HG02973 (cell line): ENCODE data around the gene DNAL4.

ENCODE experiments used
- ATAC-seq: cut with Tn5 transposase; IDR thresholded peaks from one replicate; pipeline ENCODE4 v1.9.1; 2021; ENCODE audit warnings: moderate library complexity; ENCODE audit not compliant: unreplicated experiment

The DNAL4 gene

GRCh38 chr22:38788021-38788816 lies 5.7 kb downstream of the DNAL4 start:
- ATAC-seq, result no peak

- ATAC-seq, result no peak
These were observed 7.3 kb downstream of the DNAL4 start for GRCh38 chr22:38786631-38787030.

- ATAC-seq, result no peak
These were observed 9.1 kb downstream of the DNAL4 start for GRCh38 chr22:38784856-38785255.

- no peak for ATAC-seq
These were observed 9.9 kb downstream of the DNAL4 start for GRCh38 chr22:38784035-38784434.

GRCh38 chr22:38783095-38783615 lies 10.8 kb downstream of the DNAL4 start:
- ATAC-seq, result no peak

- no peak for ATAC-seq
These were observed 11.4 kb downstream of the DNAL4 start for GRCh38 chr22:38782402-38783094.

GRCh38 chr22:38781033-38781432 lies 12.9 kb downstream of the DNAL4 start:
- ATAC-seq, result no peak

- ATAC-seq, result no peak
These were observed 16.8 kb downstream of the DNAL4 start for GRCh38 chr22:38777087-38777671.

GRCh38 chr22:38776086-38776485 lies 17.9 kb downstream of the DNAL4 start:
- ATAC-seq, result no peak

GRCh38 chr22:38775656-38776055 lies 18.3 kb downstream of the DNAL4 start:
- ATAC-seq, result no peak

- ATAC-seq, result no peak
These were observed 19.3 kb downstream of the DNAL4 start for GRCh38 chr22:38774496-38775166.

GRCh38 chr22:38773363-38773946 lies 20.5 kb downstream of the DNAL4 start:
- no peak for ATAC-seq

GRCh38 chr22:38772623-38772873 lies 21.4 kb downstream of the DNAL4 start:
- no peak for ATAC-seq

- no peak for ATAC-seq
These were observed 23.5 kb downstream of the DNAL4 start for GRCh38 chr22:38770257-38770949.

- no peak for ATAC-seq
These were observed 25.9 kb downstream of the DNAL4 start for GRCh38 chr22:38768036-38768435.

- no peak for ATAC-seq
These were observed 26.6 kb downstream of the DNAL4 start for GRCh38 chr22:38767313-38767712.

- no peak for ATAC-seq
These were observed 27.7 kb downstream of the DNAL4 start for GRCh38 chr22:38766076-38766777.

GRCh38 chr22:38762551-38762983 lies 31.4 kb downstream of the DNAL4 start:
- ATAC-seq, result no peak

- no peak for ATAC-seq
These were observed 32.5 kb downstream of the DNAL4 start for GRCh38 chr22:38761202-38762162.
